HG02759 (cell line): ENCODE data around the gene E4F1.
"Not testable (repeated sequence)": the region's sequence is repeated elsewhere in the genome, so short reads cannot be mapped to it uniquely, and the experiment has no call there.

Experiments used
- ATAC-seq: cut with Tn5 transposase; IDR thresholded peaks from one replicate; pipeline ENCODE4 v1.9.1; 2021; ENCODE audit warnings: mild to moderate bottlenecking, moderate library complexity; ENCODE audit not compliant: unreplicated experiment

E4F1 gene

GRCh38 chr16:2240331-2240730 is 16.9 kb downstream of the E4F1 start:
- ATAC-seq: not testable (repeated sequence)

- no peak for ATAC-seq
These were observed 19.2 kb downstream of the E4F1 start for GRCh38 chr16:2242598-2242997.

GRCh38 chr16:2243031-2243528 is 19.7 kb downstream of the E4F1 start:
- no peak for ATAC-seq

DNA sequence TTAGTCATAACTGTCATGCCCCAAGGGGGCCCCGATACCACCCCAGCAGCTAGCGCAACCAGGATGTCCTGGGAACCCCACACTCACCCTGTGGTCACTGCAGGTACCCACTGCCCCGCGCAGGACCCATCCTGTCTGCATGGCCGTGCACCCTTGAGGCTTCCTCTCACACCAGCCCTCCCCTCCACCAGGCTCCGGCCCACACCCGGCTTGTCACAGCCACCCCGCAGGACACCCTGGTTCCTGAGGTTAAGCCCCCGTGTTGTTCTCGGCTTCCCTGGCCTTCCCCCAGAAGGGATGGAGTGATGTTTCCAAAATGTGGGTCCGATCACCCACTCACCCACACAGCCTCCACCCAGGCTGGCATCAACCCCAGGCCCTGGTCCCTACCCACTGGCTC is 20.4 kb downstream of the E4F1 start:
- no peak for ATAC-seq

DNA sequence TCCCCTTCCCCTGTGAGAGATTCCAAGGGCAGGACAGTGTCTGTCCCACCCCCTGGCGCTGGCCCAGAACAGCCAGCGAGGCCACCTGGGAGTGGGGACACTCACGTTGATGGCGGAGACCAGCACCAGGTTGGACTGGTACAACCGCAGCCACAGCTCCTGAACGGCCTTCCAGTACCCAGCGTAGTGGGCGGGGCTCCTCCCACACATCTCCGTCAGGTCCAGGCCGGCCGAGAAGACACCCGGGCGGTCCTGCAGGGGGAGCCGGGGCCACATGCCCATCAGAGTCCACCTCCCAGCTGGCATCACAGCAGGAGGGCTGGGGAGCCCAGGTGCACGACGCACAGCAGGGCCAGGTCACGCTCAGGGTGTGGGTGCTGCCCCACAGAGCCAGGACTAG is 20.9 kb downstream of the E4F1 start:
- no peak for ATAC-seq

DNA sequence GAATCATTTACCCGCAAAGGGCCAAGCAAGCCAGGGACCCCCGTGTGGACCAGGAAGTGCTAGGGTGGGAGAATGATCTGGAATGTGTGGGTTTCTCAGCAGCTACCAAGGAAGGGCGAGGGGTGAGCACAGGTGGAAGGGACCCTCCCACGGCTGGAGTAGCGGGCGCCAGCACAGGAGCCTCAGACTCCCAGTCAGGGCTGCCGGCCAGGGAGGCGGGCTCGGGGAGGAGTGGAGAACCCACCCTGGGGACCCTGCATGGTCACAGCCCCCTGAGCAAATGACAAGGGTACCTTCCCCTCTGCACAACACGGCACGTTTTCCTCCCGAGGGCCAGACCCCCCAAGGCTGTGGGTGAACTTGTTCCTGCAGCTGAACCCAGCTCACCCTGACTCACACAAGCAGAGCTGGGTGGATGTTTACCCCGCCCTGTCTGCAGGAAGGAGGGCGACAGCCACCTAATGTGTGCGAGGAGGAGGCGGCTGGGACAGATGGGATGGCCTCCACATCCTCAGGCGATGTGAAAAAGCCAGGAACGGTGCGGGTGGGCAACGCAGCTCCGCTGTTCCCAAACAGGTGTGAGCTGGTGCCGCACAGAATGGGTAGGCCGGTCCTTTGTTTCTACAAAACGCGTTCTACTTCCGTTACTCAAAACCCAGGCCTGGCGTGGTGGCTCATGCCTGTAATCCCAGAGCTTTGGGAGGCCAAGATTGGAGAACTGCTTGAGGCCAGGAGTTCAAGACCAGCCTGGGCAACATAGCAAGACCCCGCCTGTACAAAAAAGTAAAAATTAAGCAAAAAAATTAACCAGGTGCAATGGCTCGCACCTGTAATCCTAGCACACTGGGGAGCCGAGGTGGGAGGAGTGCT is 21.8 kb downstream of the E4F1 start:
- ATAC-seq: no peak

DNA sequence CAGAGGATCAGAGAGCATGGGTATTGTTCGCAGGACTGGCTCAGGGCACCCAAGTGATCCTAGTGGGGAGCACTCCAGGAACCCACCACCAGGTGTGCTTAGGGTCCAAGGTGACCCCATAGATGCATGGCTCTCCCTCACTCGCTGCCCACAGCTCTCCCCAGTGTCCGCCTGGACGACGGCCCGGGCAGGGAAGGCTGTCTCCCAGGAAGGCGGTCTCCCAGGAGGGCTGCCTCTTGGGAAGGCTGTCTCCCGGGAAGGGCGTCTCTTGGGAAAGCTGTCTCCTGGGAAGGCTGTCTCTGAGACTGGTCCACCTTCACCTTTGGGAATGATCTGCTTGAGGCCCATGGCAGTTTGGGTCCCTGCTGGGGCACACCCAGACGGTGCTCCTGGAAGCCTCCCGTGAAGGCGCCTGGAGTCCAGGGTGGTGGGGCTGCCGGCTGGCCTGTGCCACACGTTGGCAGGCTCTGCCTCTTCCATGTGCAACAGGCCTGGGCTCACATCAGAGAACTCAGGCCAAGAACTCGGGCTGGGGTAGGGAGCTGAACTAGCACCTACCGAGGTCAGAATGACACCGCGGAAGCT is 23.0 kb downstream of the E4F1 start:
- ATAC-seq: no peak

DNA sequence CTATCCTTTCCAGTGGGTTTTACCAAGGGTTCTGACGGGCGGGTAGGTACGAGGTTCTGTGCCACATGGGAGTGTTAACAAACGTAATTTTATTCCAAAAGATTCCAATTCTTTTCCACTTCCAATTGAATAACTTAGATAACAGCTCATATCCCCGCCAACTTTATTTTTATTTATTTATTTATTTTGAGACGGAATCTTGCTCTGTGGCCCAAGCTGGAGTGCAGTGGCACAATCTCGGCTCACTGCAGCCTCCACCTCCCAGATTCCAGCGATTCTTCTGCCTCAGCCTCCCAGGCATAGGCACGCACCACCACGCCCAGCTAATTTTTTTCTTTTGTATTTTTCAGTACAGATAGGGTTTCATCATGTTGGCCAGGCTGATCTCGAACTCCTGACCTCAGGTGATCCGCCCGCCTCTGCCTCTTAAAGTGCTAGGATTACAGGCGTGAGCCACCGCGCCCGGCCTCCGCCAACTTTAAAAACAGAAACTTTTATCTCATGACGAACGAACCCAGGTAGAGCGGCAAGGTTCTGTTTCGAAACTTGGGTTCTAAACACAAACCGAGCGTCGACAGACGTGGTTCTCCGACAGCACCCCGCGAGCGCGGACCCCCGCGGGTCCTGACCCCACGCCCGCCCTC is 27.4 kb downstream of the E4F1 start:
- no peak for ATAC-seq

GRCh38 chr16:2251296-2252111 is 28.1 kb downstream of the E4F1 start, which contains the start of gene ECI1:
Gene ECI1, minus strand, starts transcription at chr16:2251587. Its CDS starts 21 bp downstream, at chr16:2251566.
- ATAC-seq: peak; percentile 91

GRCh38 chr16:2252806-2253148 is 29.4 kb downstream of the E4F1 start:
- no peak for ATAC-seq

DNA sequence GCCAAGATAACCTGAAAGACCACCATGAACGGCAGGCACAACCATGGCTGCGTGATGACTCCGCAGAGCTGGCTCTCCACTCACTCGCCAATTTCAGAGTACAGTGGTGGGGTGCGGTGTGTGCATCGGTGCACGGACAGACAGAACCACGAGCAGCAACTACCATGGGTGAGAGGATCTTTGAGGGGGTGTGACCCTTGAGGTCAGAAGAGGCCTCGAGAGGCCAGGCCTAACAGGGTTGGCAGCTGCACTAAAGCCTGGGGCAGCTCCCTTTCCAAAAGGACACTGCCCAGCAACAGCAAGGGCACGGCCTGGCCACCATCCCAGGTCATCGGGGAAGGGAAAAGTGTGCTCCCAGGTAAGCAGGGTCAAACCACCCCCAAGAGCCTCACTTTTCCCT is 29.9 kb downstream of the E4F1 start:
- ATAC-seq: no peak

GRCh38 chr16:2256531-2257140 is 33.2 kb downstream of the E4F1 start:
- ATAC-seq: no peak

- ATAC-seq: no peak
These were observed 34.3 kb downstream of the E4F1 start for GRCh38 chr16:2257726-2258125.

DNA sequence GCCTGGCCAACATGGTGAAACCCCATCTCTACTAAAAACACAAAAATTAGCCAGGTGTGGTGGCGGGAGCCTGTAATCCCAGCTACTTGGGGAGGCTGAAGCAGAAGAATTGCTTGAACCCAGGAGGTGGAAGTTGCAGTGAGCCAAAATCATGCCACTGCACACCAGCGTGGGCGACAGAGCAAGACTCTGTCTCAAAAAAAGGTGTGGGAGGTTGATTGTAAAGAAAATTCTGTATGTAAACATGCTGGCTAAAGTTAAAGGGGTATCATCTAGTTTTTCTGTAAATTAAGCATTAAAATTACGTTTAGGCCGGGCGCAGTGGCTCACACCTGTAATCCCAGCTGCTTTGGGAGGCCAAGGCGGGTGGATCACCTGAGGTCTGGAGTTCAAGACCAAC is 35.1 kb downstream of the E4F1 start:
- not testable (repeated sequence) for ATAC-seq

DNA sequence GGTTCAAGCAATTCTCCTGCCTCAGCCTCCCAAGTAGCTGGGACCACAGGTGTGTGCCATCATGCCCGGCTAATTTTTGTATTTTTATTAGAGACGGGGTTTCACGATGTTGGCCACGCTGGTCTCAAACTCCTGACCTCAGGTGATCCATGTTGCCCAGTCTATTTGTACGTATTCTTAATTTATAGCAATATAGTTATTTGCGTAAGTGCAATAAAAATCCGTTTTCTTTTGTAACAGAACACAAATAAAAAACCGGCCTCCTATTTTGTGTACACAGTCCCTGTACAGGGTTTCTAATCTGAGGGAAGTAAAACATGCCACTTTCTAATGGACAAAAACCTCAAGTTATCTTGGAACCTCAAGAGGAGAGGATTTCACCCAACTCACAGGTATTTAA is 36.9 kb downstream of the E4F1 start:
- no peak for ATAC-seq

- ATAC-seq: not testable (repeated sequence)
These were observed 39.6 kb downstream of the E4F1 start for GRCh38 chr16:2263026-2263425.

GRCh38 chr16:2266887-2267286 is 43.5 kb downstream of the E4F1 start:
- ATAC-seq: not testable (repeated sequence)

DNA sequence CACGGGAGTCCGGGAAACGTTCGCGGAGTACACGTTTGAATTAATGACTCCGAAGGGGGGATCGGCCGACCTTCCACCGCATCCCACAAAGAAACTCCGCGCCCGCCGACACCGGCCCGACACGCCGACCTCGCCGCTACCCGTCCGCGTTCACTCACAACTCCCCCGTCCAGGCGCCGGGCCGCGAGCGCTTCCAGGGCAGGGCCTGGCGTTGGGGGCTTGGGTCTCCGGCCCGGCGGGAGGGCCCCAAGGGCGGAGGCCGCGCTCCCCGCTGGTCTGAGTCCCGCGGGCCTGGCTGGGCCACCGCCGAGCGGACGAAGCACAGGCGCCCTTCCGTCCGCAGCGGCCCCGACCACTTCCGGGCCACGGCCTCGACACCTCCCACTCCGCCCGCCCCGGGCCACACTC is 44.1 kb downstream of the E4F1 start:
- peak; percentile 65 for ATAC-seq

DNA sequence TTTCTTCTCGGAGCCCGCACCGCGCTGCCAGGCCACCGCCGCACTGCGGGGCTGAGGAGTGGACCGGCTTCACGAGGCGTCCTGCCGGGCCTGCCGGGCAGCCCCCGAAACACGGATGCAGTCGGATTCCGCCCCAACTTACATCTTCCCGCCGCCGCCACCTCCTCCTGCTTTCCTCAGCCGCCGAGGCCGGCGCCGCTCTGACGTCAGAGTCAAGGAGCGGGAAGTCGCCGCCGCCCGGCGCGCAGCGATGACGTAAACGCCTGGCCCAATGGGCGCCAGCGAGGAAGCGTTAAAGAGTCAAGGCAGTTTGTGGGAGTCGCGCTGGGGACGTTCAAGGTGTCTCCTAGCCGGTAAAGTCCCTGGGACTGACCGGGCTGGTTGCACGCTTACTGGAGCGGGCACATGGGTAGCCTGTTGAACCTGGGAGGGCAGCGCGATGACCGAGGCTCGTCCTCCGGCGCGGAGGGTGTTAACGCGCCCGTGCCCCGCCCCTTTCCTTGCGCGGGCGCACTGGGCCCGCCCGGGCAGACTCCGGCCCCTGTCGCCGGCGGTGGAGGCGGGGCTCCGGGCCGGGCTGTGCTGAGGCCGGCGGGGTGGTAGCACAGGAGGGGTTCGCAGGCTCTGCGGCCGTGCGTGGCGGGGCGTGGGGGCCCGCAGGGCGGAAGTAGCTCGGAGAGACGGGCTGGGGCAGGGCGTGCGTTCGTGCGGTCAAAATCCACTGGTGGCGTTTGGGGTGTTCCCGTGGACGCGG is 44.7 kb downstream of the E4F1 start, which contains the start of gene RNPS1:
Gene RNPS1 (minus strand): TSS at position 214 of the 754 bp plus-strand sequence. CDS start 3,483 bp downstream, outside the sequence.
- ATAC-seq: peak; percentile 81

- no peak for ATAC-seq
These were observed 46.7 kb downstream of the E4F1 start for GRCh38 chr16:2270070-2270462.
